Iris pigment epithelial cell (primary cell): ENCODE data around the gene PCNX2.

Experiments used
- DNase-seq: peaks from one replicate; pipeline ENCODE4 v3.0.0-alpha.2; 2011; ENCODE audit warnings: low read depth

PCNX2 gene

DNA sequence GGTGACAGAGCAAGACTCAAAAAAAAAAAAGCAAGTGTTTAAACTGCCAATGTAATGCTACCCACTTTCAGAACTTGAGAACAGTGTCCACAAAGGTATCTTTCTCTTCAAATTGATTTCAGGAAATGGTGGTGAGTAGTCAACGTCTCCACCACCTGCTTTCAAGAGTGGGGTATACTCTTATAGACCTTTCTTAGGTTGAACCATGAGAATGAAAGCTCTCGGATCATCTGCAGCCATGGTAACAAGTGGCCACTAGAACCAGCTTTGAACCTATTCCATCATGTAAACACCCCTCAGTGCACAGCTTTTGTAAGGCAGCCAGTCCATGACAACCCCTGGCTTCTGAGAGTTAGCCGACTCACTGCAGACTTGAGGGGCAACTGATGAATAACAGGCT, 237.7 kb downstream of the PCNX2 start:
- DNase-seq: no peak

DNA sequence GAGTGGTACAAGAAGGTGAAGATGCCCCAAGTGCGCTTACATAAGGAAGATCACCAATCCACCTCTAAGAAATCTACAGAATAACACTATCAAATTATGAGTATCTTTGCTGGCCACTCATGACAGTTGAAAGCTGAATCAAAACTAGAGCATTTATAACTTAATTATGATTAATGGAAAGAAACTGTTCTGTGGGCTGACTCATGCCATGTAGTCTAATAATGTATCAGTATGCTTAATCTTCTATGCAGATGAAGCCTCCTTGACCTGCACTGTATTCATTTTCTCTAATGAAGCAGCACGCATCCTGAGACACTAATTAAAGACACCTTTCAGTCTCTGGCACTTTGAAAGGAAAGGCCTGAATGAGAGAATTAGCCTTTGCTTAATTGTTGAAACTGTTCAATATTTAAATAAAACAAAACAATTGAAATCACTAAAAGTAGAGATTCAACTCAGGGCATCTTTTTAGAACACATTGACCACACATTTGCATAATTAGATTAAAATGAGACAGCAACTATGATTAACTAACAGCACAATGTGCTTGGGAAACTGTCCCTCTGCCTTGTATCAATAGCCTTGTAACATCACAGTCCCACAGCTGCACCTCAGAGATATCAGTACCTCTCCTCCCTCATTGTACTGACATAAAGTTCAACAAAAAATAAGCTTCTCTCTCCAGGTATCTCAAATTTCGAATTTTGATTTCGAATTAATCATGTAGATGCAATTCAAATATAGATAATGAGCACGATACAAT, 239.5 kb downstream of the PCNX2 start:
- DNase-seq: no peak

GRCh38 chr1:233045588-233045987, 249.9 kb downstream of the PCNX2 start:
- peak; percentile 11 for DNase-seq

DNA sequence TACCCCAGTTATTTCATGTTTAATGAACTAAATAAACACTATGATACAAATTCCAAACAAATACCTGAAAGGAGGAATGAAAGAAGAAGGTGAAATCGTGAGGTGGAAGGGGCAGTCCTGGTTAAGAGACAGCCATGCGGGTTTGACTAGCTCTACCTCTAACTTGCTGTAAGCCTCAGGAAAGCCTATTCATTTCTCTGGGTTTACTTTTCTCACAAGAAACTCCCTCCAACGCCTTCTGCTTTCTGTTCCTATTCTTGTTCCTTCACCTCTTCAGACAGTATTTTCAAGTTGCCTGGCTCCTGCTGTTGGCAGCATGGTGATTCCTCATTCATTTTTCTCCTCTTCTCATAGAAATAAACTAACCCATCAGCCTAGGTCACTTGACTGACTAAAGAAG, 252.7 kb downstream of the PCNX2 start:
- DNase-seq: no peak

- DNase-seq: no peak
These were observed 255.0 kb downstream of the PCNX2 start for GRCh38 chr1:233040494-233040893.

DNA sequence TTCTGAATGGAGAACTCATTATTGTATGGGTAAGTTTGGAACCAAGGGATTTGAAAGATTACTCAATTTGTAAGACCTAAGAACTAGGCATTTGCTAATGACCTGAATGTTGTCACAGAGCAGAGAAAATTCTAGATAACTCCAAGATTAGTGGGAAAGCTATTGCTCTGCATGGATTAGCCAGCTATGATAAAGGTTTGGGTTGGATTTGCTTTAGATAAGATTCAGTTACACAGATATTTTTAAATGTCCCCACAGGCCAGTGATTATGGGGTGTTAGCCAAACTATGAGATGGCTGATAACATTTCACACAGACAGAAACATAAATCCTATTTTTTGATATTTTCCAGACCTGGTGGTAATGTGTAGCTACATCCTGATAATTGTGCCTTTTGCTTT, 256.9 kb downstream of the PCNX2 start:
- no peak for DNase-seq

- DNase-seq: no peak
These were observed 257.7 kb downstream of the PCNX2 start for GRCh38 chr1:233037843-233038242.

DNA sequence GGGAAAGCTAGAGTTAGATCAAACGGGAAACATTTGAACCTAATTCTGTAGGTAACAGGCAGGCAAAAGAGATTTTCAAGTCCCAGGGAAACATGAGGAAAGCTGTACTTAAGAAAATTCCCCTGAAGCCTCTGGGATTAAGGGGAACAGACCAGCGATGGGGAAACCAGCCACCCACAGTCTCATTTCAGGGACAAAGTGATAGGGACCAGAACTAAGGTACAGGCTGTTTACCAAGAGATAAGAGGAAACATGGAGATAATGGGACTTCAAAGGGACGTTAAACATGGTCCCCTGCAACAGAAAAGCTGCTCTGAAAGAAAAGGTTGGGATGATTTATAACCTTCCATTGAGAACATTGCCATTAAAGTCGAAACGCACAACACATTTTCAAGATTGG, 260.7 kb downstream of the PCNX2 start:
- DNase-seq: no peak

GRCh38 chr1:233033361-233033760, 262.2 kb downstream of the PCNX2 start:
- peak; percentile 81 for DNase-seq

DNA sequence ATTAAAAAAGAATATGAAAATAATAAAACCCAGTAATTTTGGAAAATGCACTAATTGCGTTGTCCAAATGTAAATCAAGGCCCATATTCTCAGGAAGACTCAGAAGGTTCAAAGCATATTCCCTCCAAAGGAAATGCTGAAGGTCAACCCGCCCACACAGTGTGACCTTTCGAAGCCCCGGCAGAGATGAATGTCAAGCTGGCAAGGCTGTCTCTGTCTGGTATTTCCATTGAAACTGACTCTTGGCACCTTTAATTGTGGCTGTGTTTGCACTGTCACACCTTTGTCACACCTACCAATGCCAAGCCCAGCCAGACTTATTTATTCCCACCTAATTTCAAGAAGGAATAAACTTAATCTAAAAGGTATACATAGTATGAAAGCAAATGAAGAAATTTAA, 262.6 kb downstream of the PCNX2 start:
- no peak for DNase-seq

DNA sequence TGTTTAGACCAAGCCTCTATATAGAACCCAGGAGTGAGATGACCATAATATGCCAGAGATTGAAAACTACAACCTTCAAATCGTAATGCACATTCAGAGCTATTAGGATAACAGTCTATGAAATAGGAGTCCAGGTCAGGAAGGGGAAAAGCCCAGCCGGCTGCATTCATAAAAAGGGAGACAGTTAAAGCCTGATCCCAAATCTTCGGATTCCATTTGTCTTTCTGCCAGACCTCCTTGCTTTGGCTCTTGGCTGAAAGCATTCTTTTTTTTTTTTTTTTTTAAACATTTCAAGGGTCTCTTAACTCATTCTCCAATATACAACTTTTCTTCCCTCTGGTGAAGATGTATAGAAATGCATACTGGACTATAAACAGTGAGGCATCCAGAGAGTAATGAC, 264.0 kb downstream of the PCNX2 start:
- DNase-seq: no peak

GRCh38 chr1:233027046-233027445, 268.5 kb downstream of the PCNX2 start:
- no peak for DNase-seq

GRCh38 chr1:233025567-233025966, 270.0 kb downstream of the PCNX2 start:
- DNase-seq: peak; percentile 14

- DNase-seq: peak; percentile 61
These were observed 270.4 kb downstream of the PCNX2 start for GRCh38 chr1:233025157-233025556.

DNA sequence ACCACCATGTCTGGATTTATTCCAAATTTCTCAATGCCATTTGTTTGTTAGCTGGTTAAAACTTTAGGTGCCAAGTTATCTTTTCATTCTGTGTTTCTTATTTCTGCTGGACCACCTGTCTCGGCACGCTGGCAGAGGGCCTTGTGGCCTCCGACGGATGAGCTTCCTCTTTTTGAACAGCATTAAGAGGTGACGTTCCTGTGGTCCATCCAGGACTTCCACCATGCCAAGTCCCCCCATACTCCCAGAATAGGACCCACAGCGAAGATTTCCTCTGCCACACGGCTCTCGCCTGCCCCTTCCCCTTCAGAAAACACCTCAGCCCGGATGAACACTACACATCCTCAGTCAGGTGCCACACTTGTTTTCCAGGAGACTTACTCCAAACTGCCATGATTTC, 271.3 kb downstream of the PCNX2 start:
- DNase-seq: no peak

DNA sequence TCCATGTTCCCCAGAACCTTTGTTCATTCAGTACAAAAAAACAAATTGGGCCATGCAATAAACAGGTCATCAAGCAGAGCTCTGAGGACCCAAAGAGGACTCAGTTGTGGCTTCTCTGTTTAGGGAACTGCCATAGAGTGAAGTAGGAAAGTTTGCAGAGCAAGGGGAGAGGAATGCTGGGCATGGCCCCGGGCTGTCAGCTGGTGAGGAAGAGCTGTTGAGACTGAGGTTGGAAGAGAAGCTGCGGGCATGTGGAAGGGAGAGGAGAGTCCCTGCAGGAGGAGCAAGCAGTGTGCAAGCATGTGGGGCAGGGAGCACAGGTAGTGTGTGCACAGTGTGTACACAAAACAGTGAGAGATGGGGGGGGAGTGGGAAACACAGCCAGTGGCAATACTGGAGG, 273.3 kb downstream of the PCNX2 start:
- DNase-seq: no peak

GRCh38 chr1:233020426-233020825, 275.1 kb downstream of the PCNX2 start:
- peak; percentile 20 for DNase-seq

DNA sequence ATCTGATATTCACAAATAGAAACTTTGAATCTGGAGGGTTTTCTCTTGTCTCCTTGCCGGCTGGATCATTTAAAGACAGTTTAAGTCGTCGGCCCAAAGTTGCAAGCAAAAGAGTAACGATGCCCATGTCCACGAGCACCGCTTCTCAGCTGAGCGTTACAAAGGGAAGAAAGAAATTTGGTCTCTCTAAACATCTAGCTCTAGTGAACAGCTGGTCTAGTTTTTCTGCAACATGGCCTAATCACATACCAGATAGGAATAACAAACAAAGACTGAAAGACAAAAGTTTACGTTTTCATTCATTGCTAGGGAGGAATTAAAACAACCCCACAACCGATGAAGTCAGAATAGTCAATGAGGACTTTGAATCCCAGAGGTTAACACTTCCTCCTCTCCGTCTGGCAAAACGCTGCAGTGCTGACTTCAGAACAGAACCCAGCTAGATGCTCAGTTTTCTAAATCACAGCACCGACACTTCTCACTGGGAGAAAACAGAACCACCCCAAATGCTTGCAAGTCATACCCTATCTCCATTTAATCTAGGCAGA, 275.7 kb downstream of the PCNX2 start:
- DNase-seq: peak; percentile 7

- DNase-seq: no peak
These were observed 276.4 kb downstream of the PCNX2 start for GRCh38 chr1:233019083-233019482.

GRCh38 chr1:233016798-233017197, 278.7 kb downstream of the PCNX2 start:
- DNase-seq: peak; percentile 25

- no peak for DNase-seq
These were observed 279.6 kb downstream of the PCNX2 start for GRCh38 chr1:233015965-233016364.

GRCh38 chr1:233012021-233012420, 283.5 kb downstream of the PCNX2 start:
- no peak for DNase-seq

GRCh38 chr1:233010146-233010545, 285.4 kb downstream of the PCNX2 start:
- DNase-seq: no peak

DNA sequence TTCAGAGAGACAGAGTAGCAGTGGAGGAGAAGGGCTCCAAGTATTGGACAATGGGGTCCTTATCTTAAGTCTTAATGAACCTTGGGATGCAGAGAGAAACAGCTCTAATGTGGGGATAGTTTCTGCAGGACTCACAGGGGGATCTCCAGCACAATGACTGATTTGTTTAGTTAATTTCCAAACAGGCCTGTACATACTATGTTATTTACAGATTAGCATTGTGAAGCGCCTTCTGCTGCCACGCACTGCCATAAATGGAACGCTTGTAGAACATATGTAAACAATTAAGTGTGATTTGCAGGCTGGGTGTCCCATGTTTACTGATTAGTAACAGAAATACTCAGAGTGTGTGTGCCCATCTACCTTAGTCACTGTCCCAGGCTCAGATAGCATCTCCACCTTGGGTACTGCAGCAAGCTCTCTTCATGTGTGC, 289.0 kb downstream of the PCNX2 start:
- DNase-seq: no peak
